HepG2 (cell line): ENCODE results near the gene GJB5.

Experiments
- CCAR2 ChIP-seq: fragments of 200-400 bp; formaldehyde crosslinking; optimal IDR thresholded peaks from 2 replicates; pipeline ENCODE3; 2018; ENCODE audit warnings: low read depth, mild to moderate bottlenecking, low read length, moderate library complexity
- CEBPB ChIP-seq: IDR thresholded peaks from 2 replicates; pipeline ENCODE4 v1.6.1; 2011; ENCODE audit warnings: low read depth, low read length, improper control_type of control experiment, borderline replicate concordance
- EP300 ChIP-seq, 3 experiments: sonication (generic) in 1 of 3; formaldehyde crosslinking in 1 of 3; IDR thresholded peaks; 2 replicates each; pipeline versions ENCODE4 v1.5.1 to v1.6.1; 2011 to 2020; ENCODE audit warnings: low read depth in 2 of 3, low read length in 2 of 3, borderline replicate concordance in 1 of 3, improper control_type of control experiment in 1 of 3, mild to moderate bottlenecking in 1 of 3, missing genetic modification reagents in 1 of 3, moderate library complexity in 1 of 3
- ETV6 ChIP-seq: sonication (generic); formaldehyde crosslinking; conservative IDR thresholded peaks from 2 replicates; pipeline ENCODE4 v1.4.0; 2020; ENCODE audit warnings: missing genetic modification reagents
- HIVEP1 ChIP-seq: sonication (generic); formaldehyde crosslinking; IDR thresholded peaks from 2 replicates; pipeline ENCODE4 v1.4.0; 2020; ENCODE audit warnings: mild to moderate bottlenecking, missing genetic modification reagents
- KLF9 ChIP-seq: IDR thresholded peaks from 2 replicates; pipeline ENCODE4 v1.6.1; 2016; ENCODE audit warnings: low read depth
- MXI1 ChIP-seq: IDR thresholded peaks from 3 replicates; pipeline ENCODE4 v1.6.1; 2012; ENCODE audit warnings: low read depth, low read length, inconsistent platforms, borderline replicate concordance
- NBN ChIP-seq: fragments of 450-650 bp; conservative IDR thresholded peaks from 2 replicates; pipeline ENCODE4 v1.6.1; 2017
- NFRKB ChIP-seq: fragments of 450-650 bp; IDR thresholded peaks from 2 replicates; pipeline ENCODE4 v1.6.1; 2017
- TCF7L2 ChIP-seq: IDR thresholded peaks from 2 replicates; pipeline ENCODE4 v1.6.1; 2011; ENCODE audit warnings: mild to moderate bottlenecking, low read depth, low read length, moderate library complexity
- ZNF263 ChIP-seq: sonication (generic); formaldehyde crosslinking; IDR thresholded peaks from 2 replicates; pipeline ENCODE4 v1.4.0; 2020; ENCODE audit warnings: missing genetic modification reagents
- TF ChIP-seq, protein P1 (sequence below): sonication (generic); formaldehyde crosslinking; IDR thresholded peaks from 2 replicates; pipeline ENCODE4 v1.4.0; 2020; ENCODE audit warnings: mild to moderate bottlenecking, missing genetic modification reagents
- TF ChIP-seq, protein P2 (sequence below): sonication (generic); formaldehyde crosslinking; IDR thresholded peaks from 2 replicates; pipeline ENCODE4 v1.5.0; 2020; ENCODE audit warnings: missing genetic modification reagents

DNA sequence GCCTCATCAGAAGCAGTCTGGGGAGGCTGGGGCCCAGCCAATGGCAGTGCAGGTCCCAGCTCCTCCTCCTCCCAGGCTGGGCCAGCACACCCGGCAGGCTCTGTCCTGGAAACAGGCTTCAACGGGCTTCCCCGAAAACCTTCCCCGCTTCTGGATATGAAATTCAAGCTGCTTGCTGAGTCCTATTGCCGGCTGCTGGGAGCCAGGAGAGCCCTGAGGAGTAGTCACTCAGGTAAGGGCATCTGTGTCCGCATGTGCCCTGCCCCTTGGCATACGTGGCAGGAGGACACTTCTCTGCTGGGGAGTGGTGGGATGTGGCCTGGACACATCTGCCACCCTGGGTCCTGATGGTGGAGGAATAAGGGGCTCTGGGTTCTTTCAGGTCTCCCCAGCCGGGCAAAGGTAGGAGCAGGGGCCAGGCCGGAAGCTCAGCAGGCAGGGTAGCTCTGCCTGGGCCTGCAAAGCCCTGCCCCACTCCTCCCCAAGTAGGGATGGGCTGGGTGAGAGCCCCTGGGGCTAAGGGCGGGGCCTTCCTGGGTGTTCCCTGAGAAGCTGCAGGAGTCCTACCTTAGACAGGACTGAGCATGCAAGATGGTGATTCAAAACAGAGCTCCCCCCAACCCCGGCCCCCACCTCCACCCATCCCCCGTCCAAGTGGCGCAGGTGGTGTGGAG lies at the start of gene GJB5:
- no peak for TF ChIP-seq NBN
- TF ChIP-seq CEBPB, result no peak
- TF ChIP-seq ZNF263 (CRISPR knock-in tag), result no peak
- TF ChIP-seq CCAR2, result no peak
- TF ChIP-seq, protein P1, sequence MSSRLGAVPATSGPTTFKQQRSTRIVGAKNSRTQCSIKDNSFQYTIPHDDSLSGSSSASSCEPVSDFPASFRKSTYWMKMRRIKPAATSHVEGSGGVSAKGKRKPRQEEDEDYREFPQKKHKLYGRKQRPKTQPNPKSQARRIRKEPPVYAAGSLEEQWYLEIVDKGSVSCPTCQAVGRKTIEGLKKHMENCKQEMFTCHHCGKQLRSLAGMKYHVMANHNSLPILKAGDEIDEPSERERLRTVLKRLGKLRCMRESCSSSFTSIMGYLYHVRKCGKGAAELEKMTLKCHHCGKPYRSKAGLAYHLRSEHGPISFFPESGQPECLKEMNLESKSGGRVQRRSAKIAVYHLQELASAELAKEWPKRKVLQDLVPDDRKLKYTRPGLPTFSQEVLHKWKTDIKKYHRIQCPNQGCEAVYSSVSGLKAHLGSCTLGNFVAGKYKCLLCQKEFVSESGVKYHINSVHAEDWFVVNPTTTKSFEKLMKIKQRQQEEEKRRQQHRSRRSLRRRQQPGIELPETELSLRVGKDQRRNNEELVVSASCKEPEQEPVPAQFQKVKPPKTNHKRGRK, result no peak
- TF ChIP-seq ETV6 (CRISPR knock-in tag), result no peak
- TF ChIP-seq KLF9 (CRISPR knock-in tag), result no peak
- TF ChIP-seq, protein P2, sequence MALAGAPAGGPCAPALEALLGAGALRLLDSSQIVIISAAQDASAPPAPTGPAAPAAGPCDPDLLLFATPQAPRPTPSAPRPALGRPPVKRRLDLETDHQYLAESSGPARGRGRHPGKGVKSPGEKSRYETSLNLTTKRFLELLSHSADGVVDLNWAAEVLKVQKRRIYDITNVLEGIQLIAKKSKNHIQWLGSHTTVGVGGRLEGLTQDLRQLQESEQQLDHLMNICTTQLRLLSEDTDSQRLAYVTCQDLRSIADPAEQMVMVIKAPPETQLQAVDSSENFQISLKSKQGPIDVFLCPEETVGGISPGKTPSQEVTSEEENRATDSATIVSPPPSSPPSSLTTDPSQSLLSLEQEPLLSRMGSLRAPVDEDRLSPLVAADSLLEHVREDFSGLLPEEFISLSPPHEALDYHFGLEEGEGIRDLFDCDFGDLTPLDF (CRISPR knock-in tag), result no peak
- TF ChIP-seq HIVEP1 (CRISPR knock-in tag), result no peak
- no peak for TF ChIP-seq NFRKB
- TF ChIP-seq EP300 (IDR thresholded peaks at IDR 0.05; ENCODE audit: low read depth in 2 of 2, low read length in 2 of 2), result no peak
- TF ChIP-seq EP300 (CRISPR knock-in tag; IDR thresholded peaks at IDR 0.05; ENCODE audit: borderline replicate concordance), result no peak
- no peak for TF ChIP-seq MXI1
- TF ChIP-seq TCF7L2, result no peak
